Measurements from ENCODE around the gene TRIM9.
"Not testable (repeated sequence)": the region's sequence is repeated elsewhere in the genome, so short reads cannot be mapped to it uniquely, and the experiment has no call there.

Gene TRIM9

DNA sequence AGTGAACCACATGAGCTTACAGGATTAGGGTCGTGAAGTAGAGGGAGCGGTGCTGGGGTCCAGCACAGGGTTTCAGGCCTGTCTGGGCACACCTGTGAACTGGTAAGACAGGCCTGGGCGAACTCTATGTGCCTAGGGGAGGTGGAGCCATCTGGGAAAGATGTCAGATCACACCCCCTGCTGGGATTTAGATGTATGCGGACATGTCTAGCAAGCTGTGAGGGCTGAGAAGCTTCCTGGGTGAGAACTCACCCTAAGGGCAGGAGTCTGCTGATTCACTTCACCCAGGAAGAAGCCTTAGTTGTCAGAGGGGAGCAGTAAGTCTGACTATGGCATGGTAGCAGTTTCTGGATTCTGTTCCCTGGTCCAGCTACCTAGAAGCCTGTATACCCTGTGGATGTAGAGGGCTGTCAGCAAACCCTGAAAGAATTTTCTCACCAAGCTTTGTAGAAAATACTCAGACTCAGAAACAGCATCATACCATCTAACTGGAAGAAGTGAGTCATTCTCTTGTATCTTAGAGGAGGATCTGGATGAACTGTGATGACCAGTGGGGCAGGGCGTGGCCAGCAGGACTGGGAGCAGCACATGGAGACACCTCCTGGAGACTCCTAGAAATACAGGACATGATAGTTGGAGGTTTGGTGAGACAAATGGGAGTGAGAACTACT lies 139.4 kb downstream of the TRIM9 start:
- DNase-seq: peak in 1 of 2 donors; percentile 60

DNA sequence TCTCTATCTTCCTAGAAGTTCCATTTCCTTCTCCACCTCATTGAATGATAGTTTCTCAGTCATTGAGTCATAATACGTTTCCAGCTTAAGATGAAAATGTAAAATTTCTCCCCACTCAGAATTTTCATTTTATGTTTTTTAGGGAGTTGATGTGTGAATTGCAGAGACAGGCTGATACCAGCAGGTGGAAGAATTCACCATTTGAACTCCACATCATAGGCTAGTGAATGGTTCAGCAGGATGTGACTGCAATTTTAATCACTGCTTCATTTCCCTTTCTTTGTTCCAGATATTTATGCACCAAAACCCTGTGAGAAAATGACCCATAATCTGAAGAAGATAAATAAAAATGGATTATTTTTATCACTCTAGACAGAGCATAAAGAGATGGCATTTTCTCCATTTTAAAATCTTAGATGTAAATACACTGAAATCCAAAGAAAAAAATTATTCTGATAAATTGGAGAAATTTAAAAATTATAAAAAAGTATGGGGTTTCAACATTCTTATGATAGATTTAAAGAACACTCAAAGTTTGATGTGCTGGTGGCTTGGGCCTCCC lies 140.0 kb downstream of the TRIM9 start:
- DNase-seq: no peak

DNA sequence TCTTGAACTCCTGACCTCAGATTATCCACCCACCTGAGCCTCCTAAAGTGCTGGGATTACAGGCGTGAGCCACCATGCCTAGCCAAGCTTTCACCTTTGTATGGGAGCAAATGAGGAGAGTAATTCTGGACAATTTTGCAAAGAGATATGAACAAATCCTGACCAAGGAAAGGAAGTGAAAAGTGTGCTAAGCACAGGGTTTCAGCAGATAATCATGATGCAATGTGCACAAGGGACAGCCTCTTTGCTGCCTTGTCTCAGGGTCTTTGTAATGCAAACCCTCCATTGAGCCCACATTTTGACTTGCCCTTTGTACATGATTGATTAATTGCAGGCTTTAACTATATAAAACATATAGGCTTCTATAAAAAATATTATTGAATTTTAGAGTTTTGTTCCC lies 141.4 kb downstream of the TRIM9 start:
- no peak for DNase-seq

DNA sequence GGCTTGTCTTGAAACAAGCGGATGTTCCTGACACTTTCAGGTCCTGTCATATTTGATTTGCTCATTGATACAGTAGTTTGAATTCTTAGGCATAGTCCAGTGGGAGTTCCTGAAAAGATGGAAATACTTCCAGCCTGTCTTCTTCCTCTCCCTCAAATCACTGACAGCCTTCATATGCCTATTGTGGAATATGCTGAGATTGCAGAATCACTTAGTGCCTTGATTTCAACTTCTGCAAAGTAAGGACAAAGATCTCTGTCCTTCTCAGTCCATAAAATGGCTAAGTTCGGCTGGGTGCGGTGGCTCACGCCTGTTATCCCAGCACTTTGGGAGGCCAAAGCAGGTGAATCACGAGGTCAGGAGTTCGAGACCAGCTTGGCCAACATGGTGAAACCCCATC lies 143.9 kb downstream of the TRIM9 start:
- DNase-seq: no peak

DNA sequence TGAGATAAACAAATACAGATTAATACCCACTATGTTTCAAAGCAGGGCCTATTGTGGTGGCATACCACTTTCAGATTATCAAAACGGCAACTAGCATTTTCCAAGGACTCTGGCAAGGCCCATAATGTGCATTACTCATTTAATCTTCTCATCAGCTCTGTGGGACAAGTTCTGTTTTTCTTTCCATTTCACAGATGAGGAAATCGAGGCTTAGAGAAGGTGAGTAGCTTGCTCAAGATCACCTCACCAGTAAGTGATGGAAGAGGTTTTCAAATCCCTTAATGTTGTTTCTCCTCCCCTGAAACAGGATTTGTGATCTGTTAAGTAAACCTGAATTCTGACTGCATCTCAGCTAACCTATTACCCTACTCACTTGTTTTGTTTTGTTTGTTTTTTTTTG lies 146.7 kb downstream of the TRIM9 start:
- DNase-seq: no peak

DNA sequence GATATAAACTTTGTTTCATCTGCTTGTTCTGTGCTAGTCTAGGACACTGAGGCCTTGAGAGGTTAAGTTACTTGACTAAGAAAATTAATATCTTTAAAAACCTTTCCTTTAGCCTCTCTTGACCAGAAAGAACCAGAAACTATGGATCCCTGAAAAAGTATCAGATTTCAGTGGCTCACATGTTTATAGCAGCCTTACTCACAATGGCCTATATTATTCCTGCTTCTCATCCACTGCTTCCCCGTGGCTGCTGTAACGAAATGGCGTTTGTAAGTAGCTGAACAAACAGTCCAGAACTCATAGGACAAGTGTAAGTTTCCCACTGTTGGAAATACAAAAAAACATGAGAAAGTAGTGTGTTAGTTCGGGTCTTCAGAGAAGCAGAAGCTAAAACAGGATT lies 147.5 kb downstream of the TRIM9 start:
- DNase-seq: no peak

DNA sequence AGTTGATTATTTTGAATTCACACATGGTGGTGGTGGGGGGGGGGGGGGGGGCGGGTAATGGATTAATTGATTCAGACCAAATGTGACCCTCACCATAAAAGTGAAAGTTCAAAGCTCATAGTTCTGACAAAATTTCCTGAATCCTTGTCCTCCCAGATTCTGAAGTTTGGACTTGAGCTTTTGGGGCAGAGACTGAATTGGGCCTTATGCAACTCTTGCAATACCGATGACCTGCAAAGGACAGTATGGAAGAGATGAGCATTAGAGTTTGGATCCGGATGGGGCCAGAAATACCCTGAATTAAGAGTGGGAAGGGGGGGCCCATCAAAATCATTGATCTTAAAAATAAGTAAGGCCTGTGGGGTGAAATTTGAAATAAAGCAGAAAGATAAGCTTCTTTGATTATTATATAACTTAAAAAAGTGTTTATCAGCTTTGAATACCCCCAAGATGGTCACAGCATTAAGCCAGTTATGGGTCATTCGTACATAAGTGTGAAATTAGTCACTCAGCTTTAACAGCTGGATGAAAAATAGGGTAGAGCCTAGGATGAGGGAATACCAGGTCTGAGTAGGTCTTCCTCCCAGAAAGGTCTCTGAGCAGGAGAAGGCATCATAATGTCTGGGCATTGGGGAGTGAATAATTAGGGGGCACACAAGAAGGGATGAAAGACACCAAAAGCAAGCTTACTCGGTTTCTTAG lies 148.5 kb downstream of the TRIM9 start:
- DNase-seq: no peak

DNA sequence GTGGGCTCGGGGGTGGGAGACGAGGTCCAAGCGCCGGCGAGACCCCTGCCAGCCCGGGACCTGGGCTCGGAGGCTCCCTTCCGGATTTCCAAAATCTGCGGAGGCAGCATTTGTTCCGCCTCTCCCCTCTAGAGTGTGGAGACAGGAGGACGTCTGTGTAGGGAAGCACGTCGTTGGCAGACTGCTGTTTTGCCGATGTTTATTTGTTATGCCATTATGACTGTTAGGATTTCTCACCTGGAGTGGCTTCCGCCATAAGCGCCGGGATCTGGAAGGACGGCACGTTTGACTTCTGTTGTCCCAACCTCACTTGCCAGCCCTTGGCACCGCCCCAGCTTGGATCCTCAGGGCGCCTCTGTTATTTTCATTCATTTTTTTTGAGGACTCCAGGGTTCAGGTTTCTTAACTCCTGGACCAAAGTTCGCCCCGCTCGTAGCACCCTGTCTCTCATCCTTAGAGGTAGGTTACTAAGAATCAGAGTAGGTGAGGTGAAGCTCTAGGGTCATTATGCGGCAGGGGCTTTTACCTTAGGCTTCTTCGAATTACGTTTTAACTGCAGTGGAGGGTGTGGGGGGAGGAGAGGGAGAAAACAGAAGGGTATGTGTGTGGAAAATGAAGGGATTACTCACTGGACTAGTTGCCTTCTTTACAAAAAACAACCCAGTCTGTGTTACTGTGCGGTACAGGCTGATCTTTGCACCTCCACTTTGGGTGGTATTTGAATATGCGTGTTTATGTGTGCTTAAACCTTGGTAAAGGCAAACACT lies 150.1 kb downstream of the TRIM9 start:
- no peak for DNase-seq

DNA sequence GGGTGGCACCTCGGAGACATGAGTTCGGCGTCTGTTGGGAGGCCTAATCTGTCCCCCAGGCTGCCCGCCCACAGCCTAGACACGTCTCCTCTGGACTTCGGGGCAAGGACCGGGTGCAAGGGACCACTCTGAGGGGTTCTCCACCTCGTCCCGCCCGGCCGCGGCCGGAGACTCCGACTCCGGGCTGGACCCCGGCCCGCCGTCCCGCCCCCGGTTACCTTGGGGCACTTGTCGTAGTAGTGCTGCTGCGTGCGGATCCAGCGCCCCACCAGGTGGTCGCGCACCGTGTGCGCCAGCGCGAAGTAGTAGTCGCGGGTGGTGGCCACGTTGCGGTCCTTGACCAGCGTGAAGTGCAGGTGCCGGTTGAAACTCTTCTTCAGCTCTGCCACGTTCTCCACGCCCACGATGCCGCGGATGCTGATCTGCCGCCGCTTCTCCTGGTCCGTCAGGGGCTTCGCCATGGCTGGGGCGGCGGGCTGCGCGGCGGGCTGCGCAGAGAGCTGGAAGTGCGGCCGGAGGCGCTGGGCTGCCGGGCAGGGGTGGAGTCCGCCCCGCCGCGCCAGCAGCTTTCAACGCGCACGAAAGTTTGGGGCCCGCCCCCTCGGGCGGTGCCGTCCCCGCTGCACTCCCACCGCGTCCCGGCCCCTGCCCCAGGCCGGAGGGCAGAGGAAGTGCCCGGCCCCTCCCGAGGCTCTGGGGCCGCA lies 150.8 kb downstream of the TRIM9 start, which contains the start of gene PYGL:
PYGL (minus strand) TSS at position 541 of the 704 bp plus-strand sequence; CDS start at position 461, 80 bp downstream.
- peak; percentile 9 to 39 for DNase-seq

DNA sequence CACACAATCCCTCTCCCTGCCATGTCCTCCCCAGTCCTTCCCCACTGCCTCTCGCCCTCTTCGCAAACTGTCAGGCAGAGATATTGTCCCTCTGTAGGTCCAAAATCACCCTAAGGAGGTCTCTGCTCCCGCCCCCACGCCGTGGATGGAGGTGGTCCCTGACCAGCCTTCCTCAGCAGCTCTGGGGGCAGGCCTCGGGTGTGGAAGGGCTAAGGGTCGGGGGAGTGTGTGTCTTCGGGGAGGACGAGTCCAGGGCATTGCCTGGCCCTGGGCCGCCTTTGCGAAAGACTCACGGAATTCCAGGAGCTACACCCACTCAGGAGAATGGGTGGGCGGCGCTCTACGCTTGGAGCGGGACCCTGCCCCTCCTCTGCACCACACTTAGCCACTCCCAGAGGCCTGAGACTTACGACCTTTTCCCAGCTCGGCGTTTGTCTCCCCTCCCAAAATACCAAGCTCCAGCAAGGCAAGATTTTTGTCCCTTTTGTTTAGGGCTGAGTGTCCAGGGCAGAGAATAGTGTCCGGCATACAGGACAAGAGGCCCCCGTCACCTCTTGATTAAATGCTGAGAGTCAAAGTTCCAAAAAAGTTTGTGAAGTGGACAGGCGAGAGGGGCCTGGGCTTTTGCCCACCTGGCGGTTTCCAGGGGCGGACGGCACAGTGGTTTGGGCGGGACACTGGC lies 151.5 kb downstream of the TRIM9 start:
- DNase-seq: no peak

DNA sequence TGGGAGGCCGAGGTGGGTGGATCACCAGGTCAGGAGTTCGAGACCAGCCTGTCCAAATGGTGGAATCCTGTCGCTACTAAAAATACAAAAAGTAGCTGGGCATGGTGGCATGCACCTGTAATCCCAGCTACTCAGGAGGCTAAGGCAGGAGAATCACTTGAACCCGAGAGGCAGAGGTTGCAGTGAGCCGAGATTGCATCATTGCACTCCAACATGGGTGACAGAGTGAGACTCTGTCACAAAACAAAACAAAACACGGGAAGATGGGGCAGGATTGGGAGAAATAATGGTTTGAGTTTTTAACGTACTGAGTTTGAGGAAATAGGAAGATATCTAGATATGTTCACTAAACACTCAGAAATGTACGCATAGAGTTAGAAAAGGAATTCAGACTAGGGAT lies 153.3 kb downstream of the TRIM9 start:
- DNase-seq: not testable (repeated sequence)

DNA sequence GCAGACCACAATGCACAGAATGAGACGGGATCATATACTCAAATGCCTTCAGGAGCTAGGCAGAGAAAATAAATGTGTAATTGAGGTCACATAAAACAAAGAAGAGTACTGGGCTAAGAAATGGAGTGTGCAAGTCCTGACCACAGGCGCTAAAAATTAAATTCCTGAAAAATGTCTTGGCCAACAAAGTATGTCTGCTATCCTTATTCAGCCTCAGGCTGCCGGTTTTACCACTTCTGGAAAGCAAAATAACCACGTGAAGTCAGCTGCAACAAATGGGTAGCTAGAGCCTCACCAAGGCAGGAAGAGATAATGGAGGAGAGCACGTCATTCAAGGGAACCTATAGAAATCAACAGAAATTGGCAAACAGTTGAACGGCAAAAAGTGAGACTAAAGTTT lies 153.8 kb downstream of the TRIM9 start:
- DNase-seq: no peak

DNA sequence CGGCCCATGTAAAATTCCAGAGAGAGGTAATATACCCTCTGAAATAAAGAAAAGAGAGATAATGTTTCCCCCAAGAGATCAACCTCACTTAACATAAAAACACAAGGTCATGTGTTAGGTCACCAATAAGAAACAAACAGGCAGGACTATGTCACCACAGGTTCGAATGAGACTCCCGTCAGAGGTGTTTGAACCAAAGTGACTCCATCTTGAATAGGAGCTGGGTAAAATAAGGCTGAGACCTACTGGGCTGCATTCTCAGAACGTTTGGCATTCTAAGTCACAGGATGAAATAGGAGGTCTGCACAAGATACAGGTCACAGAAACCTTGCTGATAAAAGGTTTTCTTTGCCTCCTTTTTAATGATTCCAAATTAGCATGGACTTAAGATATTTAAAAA lies 157.1 kb downstream of the TRIM9 start:
- no peak for DNase-seq

DNA sequence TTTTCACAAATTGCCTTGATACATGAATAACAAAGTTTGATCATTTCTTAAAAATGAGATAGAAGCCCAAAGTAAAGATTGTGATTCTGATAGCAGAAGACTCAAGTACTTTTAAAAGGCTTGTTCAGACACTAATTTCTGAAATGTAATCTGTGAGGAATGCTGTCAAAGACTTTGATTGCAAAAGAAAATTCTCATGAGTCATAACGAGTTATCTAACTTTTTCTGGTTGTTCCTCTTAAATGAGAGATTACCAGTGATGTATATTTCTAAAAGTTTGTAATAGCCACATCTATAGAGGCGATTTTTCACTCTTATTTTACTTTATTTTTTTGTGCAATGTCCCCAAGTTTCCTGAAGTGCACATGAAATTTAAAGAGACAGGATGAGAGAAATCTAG lies 157.6 kb downstream of the TRIM9 start:
- no peak for DNase-seq

DNA sequence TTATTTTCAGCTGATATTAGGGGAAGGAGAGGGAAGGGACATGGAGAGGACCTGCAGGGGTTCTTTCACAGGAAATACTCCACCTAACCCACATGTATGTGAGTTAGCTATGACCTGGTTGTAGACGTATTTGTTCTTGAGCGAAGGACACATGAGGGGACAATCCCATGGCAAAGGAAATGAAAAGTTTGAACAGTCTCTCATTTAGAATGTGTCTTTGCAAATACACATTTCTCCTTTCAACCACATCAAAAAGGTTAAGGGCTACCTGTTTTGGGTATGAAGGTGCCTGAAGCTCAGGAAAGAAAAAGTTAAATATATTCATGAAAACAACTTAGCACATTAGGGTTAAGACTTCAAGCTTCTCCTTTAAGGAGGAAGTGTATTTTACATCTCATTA lies 158.0 kb downstream of the TRIM9 start:
- DNase-seq: no peak

DNA sequence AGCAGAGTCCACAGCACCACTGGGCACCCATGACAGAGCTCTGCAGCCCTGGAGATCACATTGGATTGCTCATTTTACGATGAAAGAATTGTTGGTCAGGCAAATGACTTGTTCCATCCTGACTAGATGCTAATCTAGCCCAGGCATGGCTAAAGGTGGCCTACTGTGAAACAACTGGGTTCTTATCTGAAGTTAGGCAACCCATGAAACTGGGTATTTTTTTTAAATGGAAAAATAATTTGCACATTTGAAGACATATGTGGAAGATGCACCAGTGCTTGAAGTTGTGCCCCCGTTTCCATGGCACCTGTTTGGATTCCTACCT lies 158.9 kb downstream of the TRIM9 start:
- no peak for DNase-seq

DNA sequence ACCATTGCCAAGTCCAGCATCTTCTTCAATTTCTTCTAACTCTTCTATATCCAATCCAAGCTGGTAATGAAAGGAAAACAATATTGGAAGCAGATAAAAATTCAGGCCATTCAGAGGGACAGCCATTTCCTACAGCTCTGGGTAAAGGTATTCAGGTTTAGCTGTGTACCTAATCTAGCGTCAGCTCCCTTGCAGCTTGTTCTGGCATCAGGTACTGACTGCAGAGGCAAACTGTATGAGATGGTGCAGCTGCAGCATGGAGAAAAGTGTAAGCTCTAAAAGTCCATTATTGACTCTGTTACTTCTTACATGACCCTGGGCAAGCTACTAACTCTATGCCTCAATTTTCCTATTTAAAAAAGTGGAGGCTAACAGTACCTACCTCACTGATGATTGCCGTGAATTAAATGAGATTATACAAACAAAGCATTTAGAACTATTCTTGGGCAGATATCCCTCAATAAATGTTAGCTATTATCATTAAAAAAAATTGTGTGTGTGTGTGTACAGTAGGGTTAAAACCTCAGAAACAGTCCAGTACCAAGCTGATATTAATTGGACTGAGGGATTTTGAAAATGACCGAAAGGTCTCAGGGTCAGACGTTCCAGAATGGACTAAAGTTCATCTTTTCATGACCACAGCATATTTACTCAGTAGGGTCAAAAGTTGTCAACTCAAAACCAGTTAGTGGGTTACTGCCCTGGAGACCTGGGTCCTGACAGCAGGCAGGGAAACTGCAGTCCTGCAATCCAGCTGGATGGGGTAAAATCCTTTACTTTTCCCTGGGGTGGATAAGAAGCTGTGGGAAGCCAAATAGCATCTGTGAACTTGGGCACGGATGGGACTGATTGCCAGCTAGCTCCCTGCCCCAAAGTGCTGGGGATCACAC lies 159.5 kb downstream of the TRIM9 start:
- DNase-seq: no peak

DNA sequence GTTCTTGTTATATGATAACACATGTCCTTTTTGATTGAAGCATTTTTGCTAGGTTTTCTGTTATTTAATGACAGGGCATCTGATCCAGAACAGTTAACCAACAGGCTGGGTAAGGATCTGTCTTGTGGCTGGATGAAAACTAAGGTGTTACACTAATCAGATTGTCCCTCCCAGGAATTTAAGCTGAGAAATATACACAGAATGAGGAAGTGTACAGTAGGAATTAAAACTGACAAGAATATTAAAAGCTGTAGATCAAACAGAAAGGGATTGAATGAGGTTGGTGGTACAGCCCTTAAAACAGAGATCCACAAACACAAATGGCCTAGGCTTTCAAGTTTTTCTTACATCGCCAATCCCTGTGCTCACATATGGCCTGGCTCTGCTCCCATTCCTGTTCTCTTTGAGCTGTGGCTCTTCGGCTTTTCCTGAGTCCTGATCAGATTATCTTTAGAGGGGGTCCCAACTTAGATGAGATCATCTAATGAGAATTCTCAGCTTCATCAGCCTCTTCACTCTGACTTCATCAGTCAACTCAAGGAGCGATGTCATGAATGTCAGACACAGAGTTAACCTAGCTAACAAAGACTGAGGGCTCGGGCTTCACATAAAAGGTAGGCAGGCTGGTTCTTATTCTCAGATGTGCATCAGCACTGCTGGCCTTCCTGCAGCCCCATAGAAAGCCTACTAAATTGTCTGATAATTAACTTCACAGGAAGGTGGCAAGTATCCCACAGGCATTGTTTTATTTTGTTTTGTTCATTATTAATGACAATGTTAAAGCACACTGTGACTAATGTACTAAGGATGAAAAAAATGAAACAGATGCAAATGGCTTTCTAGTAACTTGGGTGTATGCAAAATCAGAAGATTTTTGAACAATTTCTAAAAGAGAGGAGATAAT lies 162.1 kb downstream of the TRIM9 start:
- DNase-seq: no peak

DNA sequence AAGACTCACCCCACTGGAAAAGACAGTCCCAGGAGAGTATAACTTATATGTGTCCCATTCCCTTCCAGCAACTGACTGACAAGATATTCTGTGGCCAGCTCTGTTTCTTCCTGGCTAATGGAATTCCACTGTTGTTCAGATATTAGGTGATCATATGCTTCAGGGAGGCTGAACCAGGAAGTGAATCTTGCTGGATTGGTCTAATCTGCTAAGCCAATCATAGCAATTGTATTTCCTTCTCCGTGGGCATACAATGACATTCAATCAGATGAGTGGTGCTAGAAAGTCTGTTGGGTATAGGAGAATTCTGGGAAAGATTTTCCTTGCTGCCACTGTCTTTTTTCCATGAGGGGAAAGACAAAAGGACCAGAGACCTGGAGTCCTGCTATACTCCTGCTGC lies 162.7 kb downstream of the TRIM9 start:
- no peak for DNase-seq

DNA sequence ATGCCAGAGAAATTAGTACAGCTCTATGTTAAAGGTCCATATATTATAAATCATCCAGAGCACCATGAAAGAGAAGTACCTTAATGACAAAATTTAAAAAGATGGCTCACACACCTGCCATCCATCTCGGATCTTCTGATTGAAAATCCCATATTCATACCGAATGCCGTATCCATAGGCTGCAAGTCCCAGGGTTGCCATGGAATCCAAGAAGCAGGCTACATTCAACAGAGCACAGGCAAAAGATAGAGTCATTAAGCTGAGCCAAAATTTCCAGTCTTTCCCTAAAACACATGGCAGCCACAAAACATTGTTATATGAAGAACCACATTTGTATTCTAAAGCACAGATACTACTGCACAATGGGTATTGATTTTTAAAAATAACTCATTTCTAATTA lies 163.3 kb downstream of the TRIM9 start:
- DNase-seq: no peak
